Measurements from ENCODE around the gene IDI1.
"Not testable (repeated sequence)": the region's sequence is repeated elsewhere in the genome, so short reads cannot be mapped to it uniquely, and the experiment has no call there.

IDI1 gene

DNA sequence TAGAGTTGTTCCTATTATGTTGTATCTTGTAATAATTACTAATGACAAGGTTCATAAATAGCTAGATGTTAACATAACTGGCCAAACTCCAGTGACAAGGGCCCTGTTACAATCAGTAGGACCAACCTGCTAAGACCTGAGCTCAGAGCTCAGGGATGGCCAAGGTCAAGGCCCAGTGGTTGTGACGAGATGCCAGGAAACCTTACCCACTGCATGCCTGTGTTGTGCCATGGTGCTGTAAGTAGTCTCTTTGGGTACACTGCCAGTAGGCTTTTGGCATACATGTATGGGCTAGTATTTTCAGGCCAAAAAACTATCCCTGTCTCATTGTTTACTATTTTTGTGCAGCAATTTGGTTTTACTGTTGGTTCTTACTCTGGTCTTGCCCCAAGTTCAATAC is 15.3 kb downstream of the IDI1 start:
- DNase-seq, result no peak

DNA sequence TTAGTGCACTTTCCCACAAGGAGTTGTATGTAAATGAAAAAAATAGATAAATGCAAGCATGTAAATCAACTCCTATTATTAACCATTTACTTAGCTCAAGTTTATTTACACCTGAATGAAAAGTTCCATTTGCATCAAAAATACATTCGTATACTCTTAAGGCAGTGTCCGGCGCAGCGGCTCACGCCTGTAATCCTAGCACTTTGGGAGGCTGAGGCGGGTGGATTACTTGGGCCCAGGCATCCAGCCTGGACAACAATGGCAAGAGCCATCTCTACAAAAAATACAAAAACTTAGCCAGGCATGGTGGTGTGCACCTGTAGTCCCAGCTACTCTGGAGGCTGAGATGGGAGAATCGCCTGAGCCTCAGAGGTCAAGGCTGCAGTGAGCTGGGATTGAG is 19.1 kb downstream of the IDI1 start:
- DNase-seq, result no peak

DNA sequence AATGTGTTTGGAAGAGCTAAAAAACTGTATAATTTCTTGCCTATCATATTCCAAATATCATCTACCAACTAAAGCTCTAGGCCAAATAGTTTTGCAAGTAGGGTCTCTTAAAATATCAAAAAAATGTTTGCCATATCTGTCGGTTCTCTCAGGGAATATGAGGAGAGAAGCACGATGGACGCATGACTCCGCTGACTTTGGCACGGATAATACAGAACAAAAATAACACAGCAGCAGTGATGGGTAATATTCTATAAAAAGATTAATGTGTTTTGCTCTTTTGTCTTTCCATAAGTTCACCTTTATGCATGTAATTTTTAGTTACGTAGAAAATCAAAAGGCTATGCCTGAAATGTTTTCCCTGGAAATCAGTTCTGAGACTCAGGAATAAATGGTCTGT is 22.3 kb downstream of the IDI1 start:
- no peak for DNase-seq

DNA sequence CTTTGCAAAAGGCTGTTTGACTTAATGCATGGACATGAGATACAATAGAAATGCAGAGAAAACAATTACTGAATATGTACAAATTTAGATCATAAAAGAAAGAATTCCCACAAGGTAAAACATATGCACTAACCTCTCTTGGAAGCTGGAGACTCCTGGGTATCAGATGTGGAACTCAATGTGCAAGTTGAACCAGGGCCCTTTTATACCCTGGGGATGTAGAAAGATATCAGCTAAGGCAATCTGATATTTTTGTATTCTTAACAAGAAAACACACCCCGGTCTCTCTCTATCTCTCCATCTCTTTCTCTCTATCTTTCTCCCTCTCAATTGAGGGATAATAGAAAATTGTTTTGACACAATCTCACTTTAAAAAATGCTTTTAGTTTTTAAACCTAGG is 23.2 kb downstream of the IDI1 start, which contains the start of gene IDI2:
Gene IDI2, minus strand, starts transcription at position 177 of the 400 bp plus-strand sequence. CDS start 1,136 bp downstream, outside the sequence.
- DNase-seq, result no peak

DNA sequence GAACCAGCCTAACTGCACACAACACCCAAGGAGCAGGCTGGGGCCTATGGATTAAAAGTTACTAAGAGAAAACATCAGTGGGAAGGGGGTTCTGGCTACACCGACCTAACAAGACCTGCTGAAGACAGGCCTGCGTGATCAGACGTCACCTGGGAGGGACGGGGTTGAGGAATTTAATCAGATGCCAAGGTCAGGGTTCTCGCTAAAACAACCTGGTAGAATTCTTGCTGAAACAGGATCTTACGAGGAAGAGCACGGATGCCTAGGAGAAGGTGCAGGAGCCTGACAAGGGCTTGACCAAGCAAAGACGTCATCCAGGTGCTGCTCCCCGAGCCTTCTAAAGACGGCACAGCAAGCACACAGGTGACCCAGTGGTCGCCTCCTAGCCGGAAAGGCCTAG is 24.8 kb downstream of the IDI1 start:
- DNase-seq, result no peak

DNA sequence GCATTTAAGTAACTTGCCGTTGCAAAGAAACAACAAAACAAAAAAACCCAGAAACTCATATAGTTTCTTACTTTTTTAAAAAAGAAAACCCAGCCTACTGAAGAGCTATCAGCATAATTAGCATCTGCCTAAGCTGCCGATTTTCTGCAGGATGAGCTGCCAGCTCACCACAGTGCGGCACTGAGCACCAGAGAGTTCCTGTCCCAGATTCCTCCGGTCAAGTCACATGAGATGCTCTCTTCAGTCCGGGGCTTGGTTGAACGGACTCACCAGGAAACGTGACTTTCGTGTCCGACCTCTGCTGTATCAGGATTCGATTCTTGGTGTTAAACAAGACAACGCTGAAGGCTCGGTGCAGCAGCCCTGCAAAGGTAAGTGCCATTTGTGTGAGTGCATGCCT is 26.5 kb downstream of the IDI1 start:
- DNase-seq, result no peak

DNA sequence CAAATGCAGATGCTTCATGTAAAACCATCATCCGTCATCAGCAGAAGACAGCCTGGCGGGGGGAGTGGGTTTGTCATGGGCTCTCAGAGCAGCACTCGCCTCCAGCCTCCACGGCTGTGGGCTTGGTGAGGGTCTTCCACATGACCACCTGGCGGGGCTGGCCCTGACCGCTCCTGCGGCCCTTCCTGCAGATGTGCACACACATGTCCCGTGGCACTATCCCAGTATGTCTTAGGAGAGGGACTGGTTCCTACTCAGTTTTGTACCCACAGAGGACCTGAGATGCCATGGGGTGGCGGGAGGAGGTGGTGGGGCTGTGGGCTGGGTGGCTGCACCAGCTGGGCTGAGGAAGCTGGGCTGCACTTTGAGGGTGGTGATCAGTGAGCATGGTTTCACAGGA is 28.0 kb downstream of the IDI1 start:
- DNase-seq, result no peak

DNA sequence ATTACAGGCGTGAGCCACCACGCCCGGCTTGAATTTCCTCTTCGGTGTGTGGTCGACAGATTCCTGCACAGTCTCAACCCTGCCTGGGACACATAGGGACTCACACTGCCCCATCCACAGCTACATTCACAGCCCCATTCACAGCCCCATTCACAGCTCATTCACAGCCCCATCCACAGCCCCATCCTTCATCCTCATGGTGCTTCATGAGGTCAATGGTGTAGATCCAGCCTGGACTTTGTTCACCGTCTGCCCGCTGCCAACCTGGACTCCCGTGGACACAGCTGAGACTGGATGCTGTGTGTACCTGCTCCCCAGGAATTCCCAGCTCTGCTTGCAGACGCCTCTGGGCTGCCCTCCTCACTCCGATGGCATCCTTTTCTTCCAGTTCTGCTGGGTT is 28.5 kb downstream of the IDI1 start:
- no peak for DNase-seq

DNA sequence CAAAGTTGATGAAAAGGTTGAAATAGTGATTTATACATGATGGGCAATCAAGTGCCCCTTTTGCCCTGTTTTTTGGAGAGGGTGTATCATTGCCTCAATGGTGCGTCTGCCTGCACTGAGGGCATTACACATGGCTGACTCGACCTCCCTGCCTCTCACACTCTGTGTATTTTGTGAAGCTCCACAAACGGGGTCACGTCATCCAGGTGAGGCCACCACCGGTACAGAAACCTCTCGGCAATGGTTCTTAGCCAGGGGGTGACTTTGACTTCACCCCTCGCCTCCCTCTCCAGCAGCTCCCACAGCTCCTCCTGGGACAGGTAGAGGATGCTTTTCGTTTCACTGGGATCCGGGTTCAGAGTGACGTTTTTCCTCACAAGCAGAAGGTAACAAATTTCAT is 29.6 kb downstream of the IDI1 start:
- DNase-seq, result no peak

DNA sequence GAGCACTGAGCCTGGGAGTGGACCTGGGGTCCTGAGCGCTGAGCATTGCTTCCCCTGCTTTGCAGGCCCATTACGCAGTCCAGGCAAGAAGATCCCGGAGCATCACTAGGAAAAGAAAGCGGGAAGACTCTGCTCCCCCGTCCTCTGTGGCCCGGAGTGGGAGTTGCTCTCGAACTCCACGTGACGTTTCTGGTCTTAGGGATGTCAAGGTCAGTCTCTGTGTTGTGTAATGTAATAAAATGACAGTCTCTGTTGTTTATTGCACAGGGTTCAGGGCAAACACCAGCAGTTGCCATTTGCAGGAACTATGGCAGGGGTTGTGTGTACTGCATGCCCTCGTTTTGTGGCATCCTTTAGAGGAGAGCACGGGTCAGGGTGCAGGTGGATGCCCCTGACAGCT is 33.2 kb downstream of the IDI1 start:
- DNase-seq, result no peak

DNA sequence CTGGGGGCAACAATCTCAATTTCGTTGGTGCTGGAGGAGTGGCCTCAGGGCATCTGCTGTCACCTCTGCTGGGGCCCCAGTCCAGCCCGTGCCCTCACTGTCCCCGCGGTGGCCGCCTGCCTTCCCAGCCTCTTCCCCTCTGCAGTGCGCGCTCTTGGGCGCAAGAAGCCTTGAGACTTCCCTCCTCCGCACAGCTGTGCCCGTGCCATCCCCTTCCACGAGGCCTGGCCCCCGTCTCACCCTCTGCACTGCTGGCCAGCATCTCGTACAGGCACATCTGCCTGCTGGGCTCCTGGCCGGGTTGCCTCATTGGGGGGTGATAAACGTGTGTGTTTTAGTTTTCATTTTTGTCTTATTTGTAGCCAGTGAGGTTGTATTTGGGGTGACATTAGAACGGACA is 37.2 kb downstream of the IDI1 start:
- no peak for DNase-seq

DNA sequence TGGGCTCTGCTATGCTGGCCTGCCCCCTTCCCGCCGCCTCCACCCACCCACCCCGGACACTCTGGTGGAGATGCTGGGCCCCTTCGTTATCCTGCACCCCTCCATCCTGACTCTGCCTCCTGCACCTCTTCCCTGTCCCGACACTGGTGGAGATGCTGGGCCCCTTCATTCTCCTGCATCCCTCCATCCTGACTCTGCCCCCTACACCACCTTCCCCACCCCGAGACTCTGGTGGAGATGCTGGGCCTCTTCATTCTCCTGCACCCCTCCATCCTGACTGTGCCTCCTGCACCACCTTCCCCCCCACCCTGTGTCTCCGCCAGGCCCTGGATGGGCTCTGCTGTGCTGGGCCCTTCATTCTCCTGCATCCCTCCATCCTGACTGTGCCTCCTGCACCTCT is 38.2 kb downstream of the IDI1 start:
- DNase-seq, result no peak

DNA sequence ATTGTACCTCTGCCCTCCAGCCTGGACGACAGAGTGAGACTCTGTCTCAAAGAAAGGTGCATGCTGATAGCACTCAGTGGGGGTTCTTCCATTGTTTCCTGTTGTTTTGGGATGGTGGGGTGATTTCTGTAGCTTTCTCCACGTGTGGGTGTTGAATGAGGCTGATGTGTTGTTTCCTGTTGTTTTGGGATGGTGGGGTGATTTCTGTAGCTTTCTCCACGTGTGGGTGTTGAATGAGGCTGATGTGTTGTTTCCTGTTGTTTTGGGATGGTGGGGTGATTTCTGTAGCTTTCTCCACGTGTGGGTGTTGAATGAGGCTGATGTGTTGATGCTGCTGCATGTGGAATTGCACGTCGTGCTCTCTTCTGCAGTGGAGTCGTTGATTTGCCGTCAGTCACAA is 39.0 kb downstream of the IDI1 start:
- DNase-seq, result not testable (repeated sequence)

DNA sequence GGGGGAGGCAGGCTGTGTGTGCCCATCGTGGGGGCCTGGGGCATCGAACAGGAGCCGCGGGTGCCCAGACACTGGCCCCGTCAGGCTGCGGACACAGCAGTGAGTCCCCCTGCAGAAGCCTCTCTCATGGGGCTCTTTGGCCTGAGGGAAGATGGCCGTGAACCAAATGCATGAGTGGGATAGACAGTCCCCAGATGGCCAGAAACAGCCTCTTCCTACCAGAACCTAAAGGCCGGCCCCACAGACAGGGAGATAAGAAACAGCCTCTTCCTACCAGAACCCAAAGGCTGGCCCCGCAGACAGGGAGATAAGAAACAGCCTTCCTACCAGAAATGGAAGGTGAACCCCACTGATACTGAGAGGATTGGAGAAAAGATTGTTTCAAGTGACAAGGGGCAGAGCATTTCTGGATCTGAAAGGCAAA is 39.8 kb downstream of the IDI1 start:
- no peak for DNase-seq

DNA sequence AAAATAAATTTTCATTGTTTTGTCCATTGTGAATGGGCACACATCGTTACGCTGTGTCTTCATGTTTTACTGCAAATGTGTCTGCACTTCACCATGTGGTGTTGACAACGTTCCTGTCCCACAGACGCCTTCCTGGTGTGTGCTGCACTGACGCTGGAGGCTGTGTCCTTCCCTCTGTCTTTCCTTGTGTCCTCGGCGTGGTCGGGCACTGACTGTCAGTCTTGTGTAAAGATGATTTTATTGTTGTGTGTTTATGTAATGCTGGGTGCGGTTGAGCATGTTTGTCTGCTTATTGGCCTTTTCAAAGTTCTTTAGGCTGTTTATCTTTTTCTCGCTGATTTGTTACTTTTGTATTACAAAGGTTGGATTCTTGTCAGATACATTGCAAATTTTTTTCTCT is 41.3 kb downstream of the IDI1 start:
- DNase-seq, result no peak

DNA sequence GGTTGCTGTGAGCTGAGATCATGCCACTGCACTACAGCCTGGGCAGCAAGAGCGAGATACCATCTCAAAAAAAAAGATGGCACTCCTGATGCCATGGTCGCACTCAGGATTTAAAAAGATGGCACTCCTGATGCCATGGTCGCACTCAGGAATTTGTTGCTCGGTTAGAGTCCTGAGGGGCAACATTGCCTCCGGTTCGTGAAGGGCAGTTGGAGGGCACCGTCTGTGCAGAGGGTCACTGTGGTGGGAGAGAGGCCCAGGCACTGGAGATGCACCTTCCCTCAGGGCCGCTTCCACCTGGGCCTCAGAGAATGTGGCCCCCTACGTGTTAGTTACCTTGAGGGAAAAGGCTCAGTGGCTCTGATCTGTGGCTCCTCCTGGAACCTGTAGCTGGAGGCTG is 42.3 kb downstream of the IDI1 start:
- no peak for DNase-seq

DNA sequence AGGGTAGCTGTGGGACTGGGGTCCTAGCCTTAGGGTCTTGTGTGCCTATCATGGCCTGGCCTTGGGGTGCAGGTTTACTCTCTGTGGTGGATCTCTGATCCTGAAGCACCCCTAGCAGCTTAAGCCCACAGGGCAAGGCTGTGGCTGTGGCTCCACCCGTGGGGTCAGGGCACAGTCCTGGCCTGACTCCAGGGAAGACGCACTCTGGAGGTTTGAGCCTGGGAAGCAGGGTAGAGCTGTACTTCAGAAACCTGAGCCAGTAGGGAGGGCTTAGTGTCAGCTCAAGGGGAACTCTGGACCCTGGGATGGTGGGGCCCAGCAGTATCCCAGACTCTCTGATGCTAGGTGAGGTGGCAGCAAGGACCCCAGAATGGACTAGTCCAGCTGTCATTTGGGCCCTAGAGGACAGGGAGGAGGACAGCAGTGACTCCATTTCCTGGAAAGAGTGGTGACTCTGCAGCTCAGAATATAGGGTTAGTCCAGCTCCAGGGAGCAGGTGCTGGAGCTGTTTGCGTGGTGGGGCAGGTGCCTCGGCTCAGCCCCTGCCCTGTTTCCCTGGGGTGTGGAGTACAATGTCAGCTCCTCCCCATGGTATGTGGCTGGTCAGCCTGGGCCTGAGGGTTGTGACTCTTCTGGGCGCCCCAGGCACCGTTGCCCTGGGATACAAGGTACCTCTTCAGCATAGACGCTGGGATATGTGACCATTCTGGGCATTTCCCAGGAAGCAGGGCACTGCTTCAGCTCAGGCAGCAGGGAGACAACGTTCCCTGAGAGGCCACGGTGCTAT is 44.8 kb downstream of the IDI1 start:
- no peak for DNase-seq

DNA sequence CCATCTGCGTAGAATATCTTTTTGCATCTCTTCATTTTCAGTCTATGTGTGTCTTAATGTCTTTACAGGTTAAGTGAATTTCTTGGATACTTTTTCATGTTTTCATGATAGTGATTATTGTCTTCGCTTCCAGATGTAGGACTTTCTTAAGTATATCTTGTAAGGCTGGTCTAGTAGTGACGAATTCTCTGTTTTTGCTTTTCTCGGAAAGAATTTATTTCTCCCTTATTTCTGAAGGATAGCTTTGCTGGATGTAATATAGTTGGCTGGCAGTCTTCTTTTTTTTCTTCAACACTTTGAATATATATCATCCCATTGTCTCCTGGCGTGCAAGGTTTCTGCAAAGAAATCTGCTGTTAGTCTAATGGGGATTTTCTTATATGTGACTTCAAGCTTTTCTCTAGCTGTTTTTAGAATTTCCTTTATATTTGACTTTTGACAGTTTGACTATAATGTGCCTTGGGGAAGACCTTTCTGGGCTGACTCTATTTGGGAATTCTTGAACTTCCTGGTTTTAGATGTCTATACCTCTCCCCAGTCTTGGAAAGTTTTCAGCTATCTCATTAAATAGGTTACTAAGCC is 46.4 kb downstream of the IDI1 start:
- DNase-seq, result no peak

DNA sequence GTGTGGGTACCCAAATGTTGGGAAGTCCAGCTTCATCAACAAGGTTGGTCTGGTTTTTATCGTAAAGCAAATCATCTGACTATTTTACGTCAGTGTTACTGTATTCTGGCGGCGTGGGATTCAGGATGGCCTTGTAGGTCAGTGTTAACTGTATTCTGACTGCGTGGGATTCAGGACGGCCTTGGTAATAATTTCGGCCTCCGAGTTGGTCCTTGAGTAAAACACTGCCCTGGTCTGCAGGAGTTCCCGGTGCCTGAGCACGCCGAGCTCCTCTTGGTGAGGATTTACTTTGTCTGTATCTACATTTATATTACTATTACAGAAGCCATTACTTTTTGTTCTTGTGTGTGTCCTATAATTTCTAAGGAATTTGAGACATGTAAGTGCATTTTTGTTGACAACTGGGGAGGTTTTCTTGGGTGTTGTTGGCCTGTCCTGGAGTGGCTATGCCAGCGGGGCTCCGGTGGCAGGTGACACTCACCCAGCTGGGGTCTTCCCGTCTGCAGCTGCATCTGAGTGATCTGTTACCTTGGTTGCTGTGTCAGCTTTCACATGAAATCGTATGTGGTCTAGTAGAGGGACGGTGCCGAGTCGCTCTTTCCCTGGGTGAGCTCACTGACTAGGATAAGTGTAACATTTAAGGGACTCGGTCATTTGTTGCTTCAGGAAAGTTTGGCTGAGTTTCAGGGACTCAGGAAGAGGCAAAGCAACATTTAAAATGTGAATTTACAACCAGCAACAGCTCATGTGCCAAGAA is 51.5 kb downstream of the IDI1 start:
- no peak for DNase-seq

DNA sequence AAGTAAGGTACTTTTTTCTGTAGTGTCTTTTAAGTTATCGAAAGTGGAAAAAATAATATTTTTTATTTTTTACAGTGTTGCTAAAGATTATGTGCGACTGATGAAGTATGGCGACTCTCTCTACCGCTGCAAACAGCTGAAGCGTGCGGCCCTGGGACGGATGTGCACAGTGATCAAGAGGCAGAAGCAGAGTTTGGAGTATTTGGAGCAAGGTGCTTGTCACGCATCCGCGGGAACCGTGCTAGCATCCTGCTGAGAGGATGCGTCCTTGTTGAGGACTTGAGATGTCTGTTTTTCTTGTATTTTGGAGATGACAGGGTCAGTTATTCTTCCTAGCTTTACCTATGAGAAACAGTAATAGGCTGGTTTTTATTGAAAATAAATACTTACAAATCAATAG is 52.9 kb downstream of the IDI1 start:
- no peak for DNase-seq

DNA sequence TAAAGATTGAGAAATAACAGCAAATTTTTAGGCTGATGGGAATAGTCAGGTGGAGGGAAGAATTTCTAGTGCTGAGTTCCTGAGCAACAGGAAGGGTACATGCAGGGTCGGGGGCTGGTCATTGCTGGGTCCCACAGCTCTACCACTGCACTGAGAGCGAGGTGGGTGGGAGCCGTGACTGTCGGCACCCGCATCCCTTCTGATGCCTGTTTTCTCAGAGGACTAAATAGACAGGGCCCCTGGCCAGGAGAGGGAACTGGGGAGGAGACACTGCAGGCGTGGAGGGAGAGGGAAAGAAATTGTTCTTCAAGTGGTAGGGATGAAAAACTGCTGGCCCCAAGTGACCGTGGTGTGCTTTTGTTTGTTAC is 53.4 kb downstream of the IDI1 start:
- no peak for DNase-seq

DNA sequence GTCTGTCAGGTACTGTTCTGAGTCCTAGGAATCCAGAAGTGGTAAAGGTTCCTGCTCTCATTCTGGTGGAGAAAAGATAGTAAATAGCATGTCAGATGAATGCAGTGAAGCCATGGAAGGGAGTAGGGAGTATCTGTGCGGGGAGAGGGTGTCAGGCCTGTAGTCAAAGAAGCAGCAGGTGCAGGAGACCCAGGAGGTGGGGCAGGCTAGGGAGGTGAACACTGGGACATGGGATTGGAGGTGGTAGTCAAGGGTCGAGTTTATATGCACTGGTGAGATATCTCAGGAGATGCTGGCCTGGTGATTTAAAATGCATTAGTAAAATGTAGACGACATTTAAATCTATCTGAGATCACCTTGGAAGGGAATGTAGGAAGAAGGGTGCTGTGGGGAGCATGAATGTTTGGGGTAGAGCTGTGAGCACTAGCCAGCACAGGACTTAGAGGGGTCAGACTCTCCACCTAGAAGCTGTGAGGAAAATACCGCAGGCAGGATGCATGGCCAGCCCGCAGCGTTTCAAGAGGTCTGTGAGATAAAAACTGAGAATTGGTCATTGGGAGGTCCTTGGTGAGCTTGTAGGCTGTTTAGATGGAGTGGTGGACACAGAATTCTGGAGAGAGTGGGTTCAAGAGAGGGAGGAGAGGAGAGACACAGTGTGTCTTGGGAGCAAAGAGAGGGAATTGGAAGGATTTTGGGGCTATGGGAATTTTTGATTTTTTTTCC is 53.9 kb downstream of the IDI1 start:
- DNase-seq, result no peak

DNA sequence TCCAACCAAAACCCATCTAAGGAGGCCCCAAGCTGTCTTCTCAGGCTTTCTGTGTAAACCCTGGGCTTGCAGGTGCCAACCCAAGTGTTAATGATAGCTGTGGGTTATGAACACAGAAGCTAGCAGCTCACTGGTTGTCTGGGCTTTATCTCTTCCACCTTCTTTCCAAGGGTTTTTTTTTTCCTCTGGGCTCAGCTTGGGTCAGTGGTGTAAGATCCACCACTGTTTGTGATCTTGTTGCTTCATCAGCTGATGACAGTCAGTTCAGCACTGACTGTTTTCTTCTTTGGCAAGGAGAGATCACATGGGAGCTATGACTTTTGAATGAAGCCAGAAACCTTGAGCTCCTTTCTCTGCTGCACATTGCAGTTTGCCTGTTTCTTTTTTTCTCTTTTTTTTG is 56.0 kb downstream of the IDI1 start:
- no peak for DNase-seq

DNA sequence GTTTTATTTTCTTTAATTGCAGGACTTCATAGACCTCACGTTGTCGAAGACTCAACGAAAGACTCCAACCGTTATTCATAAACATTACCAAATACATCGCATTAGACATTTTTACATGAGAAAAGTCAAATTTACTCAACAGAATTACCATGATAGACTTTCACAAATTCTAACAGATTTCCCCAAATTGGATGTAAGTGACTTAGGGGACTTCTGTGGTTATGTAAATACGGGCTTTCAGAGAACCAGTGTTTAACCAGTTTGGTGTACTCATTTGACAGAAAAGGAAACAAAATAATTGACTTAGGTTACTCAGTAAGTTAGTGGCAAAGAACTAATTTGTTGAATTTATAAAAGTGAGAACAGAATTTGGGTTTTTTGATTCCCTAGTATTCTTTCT is 56.5 kb downstream of the IDI1 start:
- no peak for DNase-seq
